ENCODE measurements around the gene NR2F2. TPM values are rescaled to one million over a fixed set of nuclear protein-coding genes. Genes with fewer than 3 reads are reported as not detected.

The NR2F2 gene
- total and polyA plus RNA-seq, 2 of the 13 experiments (the other 11 are each of a cell fraction or from before 2014, with no cell fraction given), result 3.5 to 4.7 TPM

GRCh38 chr15:96343113-96344059 lies 12.9 kb downstream of the NR2F2 start:
- DNase-seq (ENCODE audit: low spot score) (no peak), FAIRE-seq (no peak), ATAC-seq (no peak)
- Histone ChIP-seq H4K20me1 (ENCODE audit: insufficient read depth, low read length) (no peaks in the 10 kb centered on the region), H3K27ac (ENCODE audit: extremely low read length, insufficient read depth, low read length) (no peak overlapping the region), H3K9ac (ENCODE audit: insufficient read depth, low read depth, low read length) (no peak overlapping the region), H2AFZ (ENCODE audit: low read length) (no peak overlapping the region), H3K79me2 (ENCODE audit: insufficient read depth, low read length) (peaks cover 30% of the 10 kb centered on the region), H3K9me3 (ENCODE audit: low read length) (no peaks in the 10 kb centered on the region), H3K36me3 (replicated peaks in 1 of 2; ENCODE audit: control insufficient read depth in 1 of 2, insufficient read depth in 2 of 2, low read length in 2 of 2) (peaks cover 1 to 5% of the 10 kb centered on the region in 2 experiments; a peak in 3 of 5 replicates), H3K27me3 (ENCODE audit: control insufficient read depth in 1 of 2, insufficient read depth in 2 of 2, low read length in 2 of 2) (no peaks in the 10 kb centered on the region), H3K4me3 (replicated peaks in 1 of 3; ENCODE audit: insufficient read depth in 1 of 3, low read depth in 2 of 3, low read length in 3 of 3) (no peak overlapping the region), H3K4me1 (ENCODE audit: insufficient read depth, low read length) (peaks cover 35% of the 10 kb centered on the region), H3K4me2 (ENCODE audit: low read depth, low read length) (no peak overlapping the region)
- POLR2A ChIA-PET, result interaction anchor here (1.1 kb wide), 1 partner anchor 8 kb away, joined by 3 read pairs; no protein-coding TSS in a partner anchor
- TF ChIP-seq TFAP4 (IDR thresholded peaks at IDR 0.05; ENCODE audit: borderline replicate concordance, low read depth) (no peak), ZNF205 (CRISPR knock-in tag; IDR thresholded peaks at IDR 0.05) (no peak), CEBPB (IDR thresholded peaks at IDR 0.05; ENCODE audit: borderline replicate concordance, low read depth, low read length) (no peak), HOXA3 (CRISPR knock-in tag; IDR thresholded peaks at IDR 0.05) (0 out of 2 replicates have a peak, but pooled peaks have one; percentile 16)
- intact Hi-C loops (cut with micrococcal nuclease; ENCODE audit: unreplicated experiment), result no loop called here
- CTCF ChIA-PET (ENCODE audit: low intra/inter-chr PET ratio, low total read pairs), result no interaction called here
- in situ Hi-C loops (cut with HindIII; ENCODE audit: extremely low pct_ligation_motif_present, low pct_unique_long_range_greater_than_20kb), result loop anchor here (10.0 to 25.0 kb wide), 4 partner anchors 581 to 1669 kb away; no protein-coding TSS in a partner anchor
- 95% methylated on average over 41 of the region's 47 CpGs for WGBS (ENCODE audit: low lambda C conversion rate)
- BruUV-seq (replicated peaks), result no TSS peak

GRCh38 chr15:96344060-96344705 lies 13.7 kb downstream of the NR2F2 start:
- no peaks in the 10 kb centered on the region for H4K20me1 ChIP-seq (ENCODE audit: insufficient read depth, low read length)
- no peak overlapping the region for H3K4me2 ChIP-seq (ENCODE audit: low read depth, low read length)
- H3K79me2 ChIP-seq (ENCODE audit: insufficient read depth, low read length), result peaks cover 25% of the 10 kb centered on the region
- no peaks in the 10 kb centered on the region for H3K27me3 ChIP-seq (ENCODE audit: control insufficient read depth in 1 of 2, insufficient read depth in 2 of 2, low read length in 2 of 2)
- peaks cover 1 to 5% of the 10 kb centered on the region in 2 experiments; a peak in 3 of 5 replicates for H3K36me3 ChIP-seq (replicated peaks in 1 of 2; ENCODE audit: control insufficient read depth in 1 of 2, insufficient read depth in 2 of 2, low read length in 2 of 2)
- H3K27ac ChIP-seq (ENCODE audit: extremely low read length, insufficient read depth, low read length), result no peak overlapping the region
- ATAC-seq, result no peak
- no peak overlapping the region for H3K9ac ChIP-seq (ENCODE audit: insufficient read depth, low read depth, low read length)
- no peaks in the 10 kb centered on the region for H3K9me3 ChIP-seq (ENCODE audit: low read length)
- in situ Hi-C loops (cut with HindIII; ENCODE audit: extremely low pct_ligation_motif_present, low pct_unique_long_range_greater_than_20kb) (loop anchor here (10.0 to 25.0 kb wide), 4 partner anchors 582 to 1669 kb away; no protein-coding TSS in a partner anchor), intact Hi-C loops (cut with micrococcal nuclease; ENCODE audit: unreplicated experiment) (no loop called here)
- BruUV-seq (replicated peaks), result no TSS peak
- DNase-seq (ENCODE audit: low spot score), result no peak
- H3K4me3 ChIP-seq (replicated peaks in 1 of 3; ENCODE audit: insufficient read depth in 1 of 3, low read depth in 2 of 3, low read length in 3 of 3), result no peak overlapping the region
- ChIA-PET POLR2A (no interaction called here), CTCF (ENCODE audit: low intra/inter-chr PET ratio, low total read pairs) (no interaction called here)
- no peak for FAIRE-seq
- peaks cover 30% of the 10 kb centered on the region for H3K4me1 ChIP-seq (ENCODE audit: insufficient read depth, low read length)
- H2AFZ ChIP-seq (ENCODE audit: low read length), result no peak overlapping the region
- whole genome bisulfite sequencing (ENCODE audit: low lambda C conversion rate), result 98% methylated on average over 30 of the region's 31 CpGs
- TF ChIP-seq SMARCE1 (IDR thresholded peaks at IDR 0.05; ENCODE audit: borderline replicate concordance) (no peak), RFXANK (CRISPR knock-in tag; IDR thresholded peaks at IDR 0.05) (no peak), ZNF232 (CRISPR knock-in tag; IDR thresholded peaks at IDR 0.05; ENCODE audit: borderline replicate concordance) (no peak), TEAD3 (CRISPR knock-in tag; optimal IDR thresholded peaks at IDR 0.05; ENCODE audit: borderline replicate concordance) (no peak), SP1 (IDR thresholded peaks at IDR 0.05) (no peak), SP1 (CRISPR knock-in tag; IDR thresholded peaks at IDR 0.05) (no peak), ZNF550 (CRISPR knock-in tag; IDR thresholded peaks at IDR 0.05; ENCODE audit: borderline replicate concordance) (no peak), ZNF275 (CRISPR knock-in tag; IDR thresholded peaks at IDR 0.05; ENCODE audit: borderline replicate concordance) (no peak), ONECUT2 (CRISPR knock-in tag; IDR thresholded peaks at IDR 0.05) (no peak), ZNF30 (CRISPR knock-in tag; IDR thresholded peaks at IDR 0.05) (no peak)
